Motor neuron (in vitro differentiated cells): ENCODE measurements around the gene ABR. TPM values are rescaled to one million over a fixed set of nuclear protein-coding genes. Genes with fewer than 3 reads are reported as not detected.
"Not testable (repeated sequence)": the region's sequence is repeated elsewhere in the genome, so short reads cannot be mapped to it uniquely, and the experiment has no call there.

Source experiments
- ATAC-seq, 8 experiments: fragments of 200-7000 bp; cut with Tn5 transposase; replicated peaks in 6 of 8; 2 replicates each; pipeline ENCODE4 v1.8.0; 2021; ENCODE audit warnings: mild to moderate bottlenecking in 8 of 8, moderate library complexity in 8 of 8
- H3K27ac ChIP-seq, 2 donors: fragments of 250-450 bp; sonication (Bioruptor Pico); 2 replicates each; pipeline ENCODE4 v1.9.0; 2021; ENCODE audit warnings: antibody characterized with exemption in 2 of 2, mild to moderate bottlenecking in 2 of 2, moderate library complexity in 1 of 2
- H3K4me1 ChIP-seq, 2 donors: fragments of 250-450 bp; sonication (Bioruptor Pico); replicated peaks in 1 of 2; 2 replicates each; pipeline ENCODE4 v1.6.1; 2021; ENCODE audit warnings: antibody characterized with exemption in 2 of 2, mild to moderate bottlenecking in 2 of 2, moderate library complexity in 1 of 2
- H3K4me3 ChIP-seq, 5 donors: fragments of 250-450 bp; sonication (Bioruptor Pico); 2 replicates each; pipeline ENCODE4 v1.9.0; 2021; ENCODE audit warnings: antibody characterized with exemption in 5 of 5, mild to moderate bottlenecking in 5 of 5, moderate library complexity in 4 of 5
- WGBS, 10 experiments: fragments of 450-650 bp; shearing (Covaris generic); methylation state at CpG; one replicate each; pipeline ENCODE4 v1.0.0; 2022; 5-methylcytosine and 5-hydroxymethylcytosine counted together
- in situ Hi-C, 9 experiments: fragments of 400-800 bp; cut with MboI; loops; one replicate each; pipeline ENCODE4 v1.15.0; 2021; ENCODE audit warnings: low sequenced_read_pairs in 9 of 9, low pct_unique_long_range_greater_than_20kb in 2 of 9; ENCODE audit not compliant: unreplicated experiment in 9 of 9
- total RNA-seq, 8 experiments: library from RNA; unstranded; fragments of 300-600 nt; gene quantifications; 2 replicates each; pipeline versions ENCODE4 v1.2.3 to v1.2.4, GENCODE V29; 2022

Gene ABR
- total RNA-seq, 8 experiments from 2014 or later = 21.4 to 87.4 (median 33.1) TPM

- peaks cover 0 to 2% of the 10 kb centered on the region in 2 donors for H3K4me1 ChIP-seq
- H3K27ac ChIP-seq = no peak overlapping the region
- in situ Hi-C loops = no loop called here
- 100% methylated on average over 1 of the region's 4 CpGs; no CpG with 5 or more reads in 9 of the 10 experiments for WGBS, 10 experiments
- no peak overlapping the region for H3K4me3 ChIP-seq
- ATAC-seq = no peak
These were observed 125.1 kb downstream of the ABR start for GRCh38 chr17:1054656-1055055.

GRCh38 chr17:1053661-1054360 lies 126.0 kb downstream of the ABR start:
- no peak for ATAC-seq
- in situ Hi-C loops = no loop called here
- 80 to 100% (median 94%) methylated on average over 1 to 11 of the region's 35 CpGs; no CpG with 5 or more reads in 5 of the 10 experiments for WGBS, 10 experiments
- Histone ChIP-seq H3K4me3 (no peak overlapping the region), H3K4me1 (peaks cover 0 to 2% of the 10 kb centered on the region in 2 donors), H3K27ac (no peak overlapping the region)

GRCh38 chr17:1050996-1051925 lies 128.5 kb downstream of the ABR start:
- Histone ChIP-seq H3K4me1 (peaks cover 20% of the 10 kb centered on the region in 2 donors), H3K27ac (no peak overlapping the region), H3K4me3 (no peak overlapping the region)
- in situ Hi-C loops = no loop called here
- 90 to 95% (median 92%) methylated on average over 2 to 12 of the region's 33 CpGs; no CpG with 5 or more reads in 5 of the 10 experiments for WGBS, 10 experiments
- peak in 1 of 8 experiments; percentile 2 for ATAC-seq

GRCh38 chr17:1050246-1050995 lies 129.4 kb downstream of the ABR start:
- H3K4me3 ChIP-seq = no peak overlapping the region
- peaks cover 20 to 22% of the 10 kb centered on the region in 2 donors for H3K4me1 ChIP-seq
- in situ Hi-C loops = no loop called here
- peak in 4 of 8 experiments; percentile 5 to 17 (median 8) for ATAC-seq
- 100% methylated on average over 1 of the region's 22 CpGs; no CpG with 5 or more reads in 9 of the 10 experiments for WGBS, 10 experiments
- H3K27ac ChIP-seq = no peak overlapping the region

- H3K4me1 ChIP-seq = peaks cover 20 to 22% of the 10 kb centered on the region in 2 donors
These were observed 130.1 kb downstream of the ABR start for GRCh38 chr17:1049446-1050225.

GRCh38 chr17:1048516-1049115 lies 131.2 kb downstream of the ABR start:
- WGBS, 10 experiments = 88 to 100% (median 94%) methylated on average over 4 to 20 of the region's 49 CpGs; no CpG with 5 or more reads in 6 of the 10 experiments
- in situ Hi-C loops, ATAC-seq: not testable (repeated sequence)

More at GRCh38 chr17:1049446-1050225, 130.1 kb downstream of the ABR start:
- 80 to 100% (median 90%) methylated on average over 1 to 7 of the region's 28 CpGs; no CpG with 5 or more reads in 4 of the 10 experiments for WGBS, 10 experiments
- H3K4me3 ChIP-seq = no peak overlapping the region
- in situ Hi-C loops = no loop called here
- H3K27ac ChIP-seq = no peak overlapping the region
- no peak for ATAC-seq

GRCh38 chr17:1047879-1048470 lies 131.8 kb downstream of the ABR start:
- in situ Hi-C loops = no loop called here
- Histone ChIP-seq H3K4me1 (peaks cover 30 to 32% of the 10 kb centered on the region in 2 donors), H3K4me3 (no peak overlapping the region), H3K27ac (peak overlapping the region; percentile 80 to 86)
- 60 to 100% (median 77%) methylated on average over 1 to 3 of the region's 20 CpGs; no CpG with 5 or more reads in 6 of the 10 experiments for whole genome bisulfite sequencing, 10 experiments
- peak in 1 of 8 experiments; percentile 41 for ATAC-seq

More at GRCh38 chr17:1048516-1049115, 131.2 kb downstream of the ABR start:
- not testable (repeated sequence) for H3K27ac ChIP-seq, H3K4me3 ChIP-seq
- peaks cover 27 to 28% of the 10 kb centered on the region in 2 donors for H3K4me1 ChIP-seq

- WGBS, 10 experiments = 60 to 80% (median 80%) methylated on average over 1 of the region's 21 CpGs; no CpG with 5 or more reads in 7 of the 10 experiments
- in situ Hi-C loops = no loop called here
- peak in 4 of 8 experiments; percentile 29 to 37 (median 30) for ATAC-seq
- Histone ChIP-seq H3K4me3 (no peak overlapping the region), H3K27ac (peak overlapping the region; percentile 80 to 86), H3K4me1 (peaks cover 30 to 32% of the 10 kb centered on the region in 2 donors)
These were observed 132.5 kb downstream of the ABR start for GRCh38 chr17:1047177-1047878.

GRCh38 chr17:1045456-1045855 lies 134.3 kb downstream of the ABR start:
- in situ Hi-C loops = no loop called here
- WGBS, 10 experiments = 61 to 100% (median 88%) methylated on average over 1 to 7 of the region's 9 CpGs; no CpG with 5 or more reads in 6 of the 10 experiments
- Histone ChIP-seq H3K4me1 (peaks cover 28 to 32% of the 10 kb centered on the region in 2 donors), H3K4me3 (no peak overlapping the region), H3K27ac (no peak overlapping the region)
- no peak for ATAC-seq

GRCh38 chr17:1044387-1045009 lies 135.3 kb downstream of the ABR start:
- H3K4me3 ChIP-seq, in situ Hi-C loops, ATAC-seq: not testable (repeated sequence)
- Histone ChIP-seq H3K4me1 (peaks cover 34 to 39% of the 10 kb centered on the region in 2 donors), H3K27ac (peak overlapping the region in 1 of 2 donors; percentile 20)
- 50 to 100% (median 100%) methylated on average over 2 to 9 of the region's 13 CpGs; no CpG with 5 or more reads in 1 of the 10 experiments for WGBS, 10 experiments
